ENCODE data around the gene GAL3ST1.

GRCh38 chr22:30508216-30508615, 66.2 kb downstream of the GAL3ST1 start:
- TF ChIP-seq RXRA (IDR thresholded peaks at IDR 0.05) = no peak
- TF ChIP-seq CTCF (IDR thresholded peaks at IDR 0.05; ENCODE audit: low read depth, low read length, missing input control) = no peak
- no peak for TF ChIP-seq TAF1 (conservative IDR thresholded peaks at IDR 0.05)
- no peak for TF ChIP-seq FOXA1 (IDR thresholded peaks at IDR 0.05)
- no peak for TF ChIP-seq RAD21 (IDR thresholded peaks at IDR 0.05)
- no peak for TF ChIP-seq REST (IDR thresholded peaks at IDR 0.05)
- TF ChIP-seq NR2F2 (IDR thresholded peaks at IDR 0.05) = no peak
- no peak for TF ChIP-seq GABPA (IDR thresholded peaks at IDR 0.05 in 1 of 2, conservative IDR thresholded peaks at IDR 0.05 in 1 of 2)
- TF ChIP-seq ZBTB33 (IDR thresholded peaks at IDR 0.05) = no peak
- TF ChIP-seq JUND (IDR thresholded peaks at IDR 0.05) = no peak
- no peak for TF ChIP-seq MAX (IDR thresholded peaks at IDR 0.05)
- no peak for TF ChIP-seq YY1 (IDR thresholded peaks at IDR 0.05)
- no peak for TF ChIP-seq FOXA2 (IDR thresholded peaks at IDR 0.05)
- no peak for TF ChIP-seq SP1 (IDR thresholded peaks at IDR 0.05)

All from liver (tissue), 3 donors.